ENCODE data around the gene SLC26A8.
"Not testable (repeated sequence)": the region's sequence is repeated elsewhere in the genome, so short reads cannot be mapped to it uniquely, and the experiment has no call there.

DNA sequence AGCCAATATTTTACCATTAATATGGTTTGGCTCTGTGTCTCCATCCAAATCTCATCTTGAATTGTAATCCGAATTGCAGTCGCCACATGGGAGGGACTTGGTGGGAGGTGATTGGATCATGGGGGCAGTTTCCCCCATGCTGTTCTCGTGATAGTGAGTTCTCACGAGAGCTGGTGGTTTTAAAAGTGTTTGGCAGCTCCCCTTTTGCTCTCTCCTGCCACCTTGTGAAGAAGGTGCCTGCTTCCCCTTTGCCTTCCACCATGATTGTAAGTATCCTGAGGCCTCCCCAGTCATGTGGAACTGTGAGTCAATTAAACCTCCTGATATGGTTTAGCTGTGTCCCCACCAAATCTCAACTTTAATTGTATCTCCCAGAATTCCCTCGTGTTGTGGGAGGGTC, 85.2 kb downstream of the SLC26A8 start:
- not testable (repeated sequence) for TF ChIP-seq CTCF, POLR2A (IDR thresholded peaks at IDR 0.05)
